ENCODE data around the gene ZNF746.

DNA sequence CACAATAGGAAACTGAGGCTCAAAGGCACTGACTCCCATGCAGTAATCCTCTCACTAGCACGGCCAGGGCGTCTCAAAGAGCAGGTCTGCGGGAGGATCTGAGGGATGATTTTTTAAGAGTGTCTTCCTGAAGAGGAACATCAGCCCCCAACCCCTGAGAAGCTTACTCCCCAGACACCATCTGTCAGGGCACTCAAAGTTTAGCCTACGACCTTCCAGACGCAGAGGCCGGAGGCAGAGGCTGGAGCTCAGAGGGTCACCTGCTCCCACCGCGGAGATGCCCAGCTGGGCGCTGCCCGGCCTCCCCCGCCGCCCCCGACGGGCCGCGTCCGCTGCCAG, 38.4 kb downstream of the ZNF746 start:
- TF ChIP-seq POLR2A (IDR thresholded peaks at IDR 0.05): no peak
- TF ChIP-seq, protein P1, sequence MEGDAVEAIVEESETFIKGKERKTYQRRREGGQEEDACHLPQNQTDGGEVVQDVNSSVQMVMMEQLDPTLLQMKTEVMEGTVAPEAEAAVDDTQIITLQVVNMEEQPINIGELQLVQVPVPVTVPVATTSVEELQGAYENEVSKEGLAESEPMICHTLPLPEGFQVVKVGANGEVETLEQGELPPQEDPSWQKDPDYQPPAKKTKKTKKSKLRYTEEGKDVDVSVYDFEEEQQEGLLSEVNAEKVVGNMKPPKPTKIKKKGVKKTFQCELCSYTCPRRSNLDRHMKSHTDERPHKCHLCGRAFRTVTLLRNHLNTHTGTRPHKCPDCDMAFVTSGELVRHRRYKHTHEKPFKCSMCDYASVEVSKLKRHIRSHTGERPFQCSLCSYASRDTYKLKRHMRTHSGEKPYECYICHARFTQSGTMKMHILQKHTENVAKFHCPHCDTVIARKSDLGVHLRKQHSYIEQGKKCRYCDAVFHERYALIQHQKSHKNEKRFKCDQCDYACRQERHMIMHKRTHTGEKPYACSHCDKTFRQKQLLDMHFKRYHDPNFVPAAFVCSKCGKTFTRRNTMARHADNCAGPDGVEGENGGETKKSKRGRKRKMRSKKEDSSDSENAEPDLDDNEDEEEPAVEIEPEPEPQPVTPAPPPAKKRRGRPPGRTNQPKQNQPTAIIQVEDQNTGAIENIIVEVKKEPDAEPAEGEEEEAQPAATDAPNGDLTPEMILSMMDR (IDR thresholded peaks at IDR 0.05): no peak

All from transverse colon (tissue), 3 donors.